Stimulated activated CD4-positive, alpha-beta T cell treated with anti-CD3 and anti-CD28 coated beads, Interleukin-1b, Interleukin-23, amount 100 ng/mL, for 24 hours (primary cell): ENCODE results near the gene ZNF541.
A peak's percentile ranks its signal among the peaks of the same experiment; 100 is the strongest.

Experiments
- DNase-seq, 4 experiments: peaks; one replicate each; pipeline ENCODE4 v3.0.0-alpha.2; 2020; ENCODE audit warnings: low read depth in 4 of 4, low spot score in 1 of 4

The ZNF541 gene, protein sequence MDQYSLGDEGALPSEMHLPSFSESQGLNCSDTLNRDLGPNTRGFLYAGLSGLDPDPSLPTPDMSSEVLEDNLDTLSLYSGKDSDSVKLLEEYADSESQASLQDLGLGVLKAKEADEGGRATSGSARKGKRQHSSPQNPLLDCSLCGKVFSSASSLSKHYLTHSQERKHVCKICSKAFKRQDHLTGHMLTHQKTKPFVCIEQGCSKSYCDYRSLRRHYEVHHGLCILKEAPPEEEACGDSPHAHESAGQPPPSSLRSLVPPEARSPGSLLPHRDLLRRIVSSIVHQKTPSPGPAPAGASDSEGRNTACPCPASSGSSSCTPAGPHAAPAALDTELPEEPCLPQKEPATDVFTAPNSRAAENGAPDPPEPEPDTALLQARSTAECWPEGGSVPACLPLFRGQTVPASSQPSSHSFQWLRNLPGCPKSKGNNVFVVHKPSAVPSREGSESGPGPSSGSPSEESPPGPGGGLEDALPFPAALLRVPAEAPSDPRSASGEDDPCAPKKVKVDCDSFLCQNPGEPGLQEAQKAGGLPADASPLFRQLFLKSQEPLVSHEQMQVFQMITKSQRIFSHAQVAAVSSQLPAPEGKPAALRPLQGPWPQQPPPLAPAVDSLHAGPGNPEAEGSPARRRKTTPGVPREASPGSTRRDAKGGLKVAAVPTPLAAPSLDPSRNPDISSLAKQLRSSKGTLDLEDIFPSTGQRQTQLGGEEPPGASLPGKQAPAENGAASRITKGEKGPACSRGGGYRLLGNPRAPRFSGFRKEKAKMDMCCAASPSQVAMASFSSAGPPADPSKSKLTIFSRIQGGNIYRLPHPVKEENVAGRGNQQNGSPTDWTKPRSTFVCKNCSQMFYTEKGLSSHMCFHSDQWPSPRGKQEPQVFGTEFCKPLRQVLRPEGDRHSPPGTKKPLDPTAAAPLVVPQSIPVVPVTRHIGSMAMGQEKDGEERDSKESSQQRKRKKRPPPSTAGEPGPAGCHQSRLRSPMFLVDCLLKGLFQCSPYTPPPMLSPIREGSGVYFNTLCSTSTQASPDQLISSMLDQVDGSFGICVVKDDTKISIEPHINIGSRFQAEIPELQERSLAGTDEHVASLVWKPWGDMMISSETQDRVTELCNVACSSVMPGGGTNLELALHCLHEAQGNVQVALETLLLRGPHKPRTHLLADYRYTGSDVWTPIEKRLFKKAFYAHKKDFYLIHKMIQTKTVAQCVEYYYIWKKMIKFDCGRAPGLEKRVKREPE (N-terminal part only)

DNA sequence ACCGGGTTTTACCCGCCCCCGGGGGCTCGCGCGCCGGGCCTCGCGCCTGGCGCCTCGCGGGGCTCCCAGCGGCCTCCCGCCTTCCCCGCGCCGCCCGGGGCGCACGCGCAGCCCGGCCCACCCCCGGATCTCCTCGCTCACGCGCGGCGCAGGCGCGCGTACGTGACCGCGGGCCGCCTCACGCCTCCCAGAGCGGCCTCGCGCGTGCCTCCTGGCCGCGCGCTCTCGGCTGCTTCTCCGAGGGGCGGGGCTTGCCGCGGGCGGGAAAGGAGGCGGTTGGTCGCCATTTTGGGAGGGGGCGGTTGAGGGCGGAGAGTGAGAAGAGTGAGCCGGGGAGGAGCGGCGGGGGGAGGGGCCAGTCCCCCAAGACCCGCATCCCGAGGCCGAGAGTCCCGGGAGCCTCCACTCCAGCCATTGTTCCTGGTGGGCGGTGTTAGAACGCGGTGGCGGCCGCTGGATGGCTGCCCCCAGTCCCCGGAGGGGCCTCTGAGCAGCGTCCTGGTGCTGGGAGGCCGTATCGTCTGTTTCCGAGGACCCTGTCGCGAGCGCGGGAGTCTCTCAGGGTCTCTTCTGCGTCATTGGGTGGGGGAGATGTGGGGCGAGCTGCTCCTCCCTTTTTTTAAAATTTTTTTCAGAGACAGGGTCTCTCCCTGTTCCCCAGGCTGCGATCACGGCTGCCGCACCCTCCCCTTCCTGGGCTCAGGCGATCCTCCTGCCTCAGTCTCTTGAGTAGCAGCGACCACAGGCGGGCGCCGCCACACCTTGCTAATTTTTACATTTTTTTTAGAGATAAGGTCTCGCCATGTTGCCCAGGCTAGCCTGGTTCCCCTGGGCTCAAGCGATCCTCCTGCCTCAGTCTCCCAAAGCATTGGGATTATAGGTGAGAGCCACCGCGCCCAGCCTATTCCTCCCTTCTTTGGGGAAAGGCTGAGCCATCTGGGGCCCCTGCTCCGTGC, at the start of gene ZNF541:
Gene ZNF541 (minus strand): TSS at position 78 of the 956 bp plus-strand sequence. CDS start 17,292 bp downstream, outside the sequence.
- peak; percentile 56 to 65 (median 60) for DNase-seq

DNA sequence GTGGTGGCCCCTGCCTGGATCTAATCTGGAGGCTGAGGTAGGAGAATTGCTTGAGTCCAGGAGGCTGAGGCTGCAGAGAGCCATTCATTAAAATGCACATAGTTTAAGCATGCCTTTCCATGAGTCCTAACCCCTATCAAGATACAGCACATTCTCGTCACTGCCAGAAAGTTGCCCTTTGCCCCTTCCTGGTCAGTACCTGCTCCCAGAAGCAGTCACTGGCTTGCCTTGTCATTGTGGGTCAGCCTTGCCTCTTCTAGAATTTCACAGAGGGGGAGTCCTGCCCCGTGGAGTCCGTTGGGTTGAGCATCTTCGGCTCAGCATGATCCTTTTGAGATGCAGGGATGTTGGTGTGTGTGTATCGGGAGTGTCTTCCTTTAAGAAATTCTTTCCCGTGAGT, 46.8 kb upstream of the ZNF541 start:
- DNase-seq: no peak

DNA sequence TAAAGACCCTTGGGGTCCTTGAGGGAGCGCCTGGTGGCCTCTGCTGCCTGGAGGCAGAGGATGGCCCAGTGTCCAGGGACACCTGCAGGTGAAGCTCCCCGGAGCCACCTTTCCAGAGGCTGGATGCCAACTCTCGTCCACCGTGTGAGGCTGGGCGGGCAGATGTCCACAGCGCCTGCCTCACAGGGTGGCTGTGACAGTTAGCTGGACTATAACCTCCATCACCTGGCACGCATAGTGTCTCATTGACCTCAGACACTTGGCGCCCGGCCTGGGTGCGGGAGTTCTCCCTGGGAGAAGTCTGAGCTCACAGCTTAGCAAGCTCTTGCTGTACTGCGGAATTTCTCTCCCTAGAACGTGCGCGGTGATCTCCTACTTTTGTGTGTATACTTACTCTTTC, 45.8 kb upstream of the ZNF541 start:
- no peak for DNase-seq

DNA sequence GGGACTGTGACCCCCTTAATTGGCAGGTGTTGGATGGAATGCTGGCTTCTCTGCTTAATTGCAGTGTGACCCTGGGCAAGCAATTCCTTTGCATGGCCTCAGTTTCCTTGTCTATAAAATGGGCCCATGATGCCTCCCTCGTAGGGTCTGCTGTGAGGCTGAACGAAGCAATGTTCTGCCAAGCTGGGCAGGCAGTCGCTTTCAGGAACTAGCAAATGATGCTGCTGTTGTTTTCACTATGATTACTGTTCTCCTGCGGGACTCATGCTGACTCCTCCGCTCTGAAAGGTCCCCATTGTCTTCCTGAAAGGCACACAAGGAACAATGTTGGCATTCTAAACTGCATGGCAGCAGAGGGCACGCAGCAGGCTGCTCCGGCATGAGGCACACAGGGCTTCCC, 42.8 kb upstream of the ZNF541 start:
- no peak for DNase-seq

DNA sequence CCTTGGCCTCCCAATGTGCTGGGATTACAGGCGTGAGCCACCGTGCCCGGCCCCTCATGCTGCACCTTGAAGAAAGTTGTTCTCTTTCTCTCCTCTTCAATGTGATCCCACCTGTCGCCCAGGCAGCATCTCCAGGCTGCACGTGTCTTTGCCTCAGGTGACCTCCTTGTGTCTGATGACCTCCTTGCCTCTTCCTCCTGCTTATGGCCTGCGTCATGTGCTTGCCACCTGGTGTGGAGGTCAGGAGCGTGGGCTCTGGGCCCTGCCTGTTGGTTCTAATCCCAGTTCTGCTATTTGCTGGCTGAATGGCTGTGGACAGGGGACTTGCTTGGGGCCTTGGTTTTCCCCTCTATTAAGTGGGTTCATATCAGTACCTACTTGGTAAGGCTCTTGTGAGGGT, 42.3 kb upstream of the ZNF541 start:
- DNase-seq: no peak

DNA sequence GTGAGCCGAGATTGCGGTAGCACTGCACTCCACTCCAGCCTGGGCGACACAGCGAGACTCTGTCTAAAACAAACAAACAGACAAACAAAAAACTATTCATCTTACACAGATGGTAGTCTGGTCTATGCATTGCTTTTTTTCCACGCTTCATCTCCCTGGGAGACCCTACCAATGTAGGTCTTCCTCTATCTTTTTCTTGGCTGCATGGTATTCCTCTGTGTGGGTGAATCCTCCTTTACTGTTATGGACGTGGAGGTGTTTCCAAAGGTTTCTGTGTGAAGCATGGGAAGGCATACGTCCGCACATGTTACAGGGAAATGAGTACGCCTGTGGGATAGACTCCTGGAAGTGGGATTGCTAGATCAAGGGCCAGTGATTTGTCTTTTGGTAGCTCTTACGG, 41.6 kb upstream of the ZNF541 start:
- no peak for DNase-seq

DNA sequence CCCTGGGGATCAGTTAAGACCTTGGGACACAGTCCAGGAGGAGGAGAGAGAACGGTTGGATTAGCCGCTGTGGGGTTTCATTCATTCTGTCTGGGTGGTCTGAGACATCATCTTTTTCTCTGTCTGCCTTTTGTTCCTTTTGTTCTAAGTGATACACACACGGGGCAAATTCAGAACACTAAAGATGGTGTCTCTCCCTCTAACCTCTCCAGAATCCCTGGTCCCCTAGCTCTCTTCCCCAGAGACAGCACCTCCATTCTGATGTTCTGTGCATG, 41.0 kb upstream of the ZNF541 start:
- no peak for DNase-seq

DNA sequence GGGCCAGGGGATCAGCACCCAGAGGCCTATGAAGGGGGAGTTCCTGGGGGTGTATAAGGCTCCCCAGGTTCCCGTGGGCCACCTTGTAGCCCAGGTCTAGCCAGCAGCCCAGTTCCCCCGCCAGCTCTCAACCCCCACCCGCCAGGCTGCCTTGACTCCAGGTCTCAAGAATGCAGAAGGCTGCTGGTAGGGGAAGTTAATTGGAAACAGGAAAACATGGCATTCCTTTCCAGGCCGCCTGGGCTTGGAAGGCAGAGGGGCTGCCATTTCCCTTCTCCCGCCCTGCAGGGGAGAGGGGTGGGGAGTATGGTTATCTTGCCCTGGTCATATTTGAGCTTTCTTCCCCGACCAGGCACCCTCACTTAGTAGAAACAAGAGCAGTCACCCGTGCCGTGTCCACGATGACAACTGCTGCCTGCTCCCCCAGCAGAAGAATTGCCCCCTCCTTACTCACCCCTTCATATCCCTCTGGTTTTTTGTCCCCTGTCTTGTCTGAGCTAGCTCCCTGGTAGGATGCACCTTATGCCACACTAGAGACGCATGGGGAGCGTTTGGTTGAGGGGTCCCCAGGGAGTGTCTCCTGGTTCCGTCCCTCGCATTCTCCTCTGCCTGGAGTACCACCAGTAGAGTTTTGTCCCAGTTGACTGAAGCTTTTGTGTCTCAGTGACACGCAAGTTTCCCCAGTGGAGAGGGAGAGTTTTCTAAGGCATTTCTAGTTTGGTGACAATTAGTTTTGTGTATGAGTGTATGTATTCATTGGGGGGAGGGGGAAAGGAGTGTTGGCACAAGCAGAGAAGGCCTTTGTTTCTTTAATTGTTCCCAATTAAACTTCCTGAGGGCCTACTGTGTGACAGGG, 40.4 kb upstream of the ZNF541 start:
- DNase-seq: no peak

DNA sequence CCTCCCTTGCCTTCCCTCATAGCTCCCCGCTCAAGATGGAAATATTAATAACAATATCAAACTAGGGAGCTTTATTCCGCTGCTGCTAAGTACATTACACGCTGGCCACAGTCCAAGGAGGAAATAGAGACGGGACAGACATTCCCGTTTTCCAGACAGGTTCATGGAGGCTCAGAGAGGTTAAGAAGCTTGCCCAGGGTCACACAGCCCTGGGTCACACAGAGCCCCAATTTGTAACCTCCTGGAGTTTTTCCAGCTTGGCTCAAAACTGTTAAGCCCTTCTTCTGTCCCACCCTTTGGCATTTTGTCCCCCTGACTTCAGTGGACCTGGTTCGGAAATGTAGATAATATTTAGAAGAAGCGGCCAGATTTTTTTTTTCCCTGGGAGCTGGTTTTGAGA, 38.0 kb upstream of the ZNF541 start:
- no peak for DNase-seq

DNA sequence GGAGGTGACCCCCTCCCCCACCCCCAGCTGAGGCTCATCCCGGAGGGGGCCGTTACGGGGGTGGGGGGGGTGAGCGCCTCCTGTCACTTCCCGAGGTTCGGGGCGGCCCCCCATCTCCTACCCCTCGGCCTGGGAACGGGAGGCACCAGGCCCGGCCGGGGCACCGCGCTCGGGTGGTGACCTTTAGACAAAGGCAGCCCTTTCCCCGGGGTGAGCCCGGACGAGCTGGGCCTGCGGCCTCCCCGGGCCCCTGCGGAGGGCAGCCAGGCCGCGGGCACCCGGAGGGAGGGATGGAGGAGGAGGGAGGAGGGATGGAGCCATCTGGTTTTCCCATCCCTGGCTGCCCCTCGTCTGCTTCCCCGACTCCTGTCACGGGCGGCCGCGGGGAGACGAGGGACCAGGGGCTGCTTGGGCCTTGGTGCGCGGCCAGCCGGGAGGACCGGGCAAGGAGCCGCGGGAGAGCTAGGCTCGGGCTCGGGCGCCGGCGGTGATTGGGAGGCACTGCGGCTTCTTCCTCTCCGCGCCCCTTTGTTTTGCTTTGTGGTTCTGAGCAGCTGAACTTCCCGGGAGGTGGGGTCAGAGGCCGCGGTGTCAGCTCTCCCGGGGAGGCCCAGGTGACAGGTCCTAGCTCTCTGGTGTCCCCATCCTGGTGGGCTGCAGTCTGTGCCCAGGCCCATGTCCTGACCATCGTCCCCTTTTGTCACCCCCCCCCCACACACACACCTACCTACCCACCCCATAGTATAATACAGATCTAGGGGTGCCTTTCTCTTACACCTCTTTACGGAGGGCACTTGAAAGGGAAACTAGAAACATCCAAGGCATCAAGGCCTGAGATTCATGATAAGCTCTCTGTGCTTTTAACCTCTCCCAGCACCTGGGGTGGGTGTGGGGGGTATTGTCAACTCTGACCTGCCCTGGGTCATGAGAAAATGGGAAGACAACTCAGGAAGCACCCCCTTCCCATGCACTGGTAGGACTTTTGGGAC, 37.3 kb upstream of the ZNF541 start:
- peak in 2 of 4 experiments; percentile 20 to 28 for DNase-seq

DNA sequence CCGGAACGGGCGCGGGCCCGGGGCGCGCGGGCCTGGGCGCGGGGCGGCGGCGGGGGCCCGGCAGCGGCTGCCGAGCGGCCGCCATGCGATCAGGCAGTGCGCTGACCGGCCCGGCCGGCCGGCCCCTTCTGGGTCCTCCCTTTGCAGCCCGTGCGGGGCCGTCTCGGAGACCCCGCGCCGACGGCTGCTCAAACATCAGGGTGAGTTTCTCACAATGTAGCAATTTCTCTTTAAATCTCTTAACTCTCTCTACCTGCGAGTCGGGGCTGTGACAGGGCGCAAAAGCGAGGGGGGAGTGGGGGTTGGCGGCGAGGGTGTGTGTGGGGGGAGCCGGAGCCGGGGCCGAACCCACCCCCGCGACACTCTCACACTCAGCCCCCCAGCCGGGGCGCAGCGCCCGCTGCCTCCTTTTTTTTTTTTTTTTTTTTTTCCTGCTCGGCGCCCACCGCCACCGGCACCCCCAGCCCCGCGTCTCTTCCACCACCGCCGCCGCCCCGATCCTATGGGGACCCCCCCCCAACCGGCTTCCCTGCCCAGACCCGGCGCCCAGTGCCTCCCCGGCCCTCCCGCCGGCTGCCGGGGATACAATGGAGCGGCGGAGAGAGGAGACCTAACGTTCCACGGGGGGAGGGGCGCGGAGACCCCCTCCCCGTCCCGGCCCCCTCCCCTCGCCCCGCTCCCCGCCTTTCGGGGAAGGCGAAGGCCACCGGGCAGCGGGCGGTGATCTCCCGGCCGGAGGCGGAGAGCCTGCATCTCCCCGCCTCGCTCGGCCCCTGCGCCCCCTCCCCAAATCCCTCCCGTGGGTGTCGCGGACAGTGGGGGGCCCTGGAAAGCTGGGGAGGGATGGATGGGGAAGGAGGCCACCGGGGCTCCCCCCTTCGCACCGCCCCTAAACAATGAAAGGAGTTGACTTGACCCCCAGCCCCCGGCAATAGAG, 36.3 kb upstream of the ZNF541 start, which contains the start of gene BICRA:
Gene BICRA (plus strand): TSS at position 166 of the 937 bp plus-strand sequence. CDS start 64,441 bp downstream, outside the sequence.
- DNase-seq: peak; percentile 41 to 68 (median 61)

DNA sequence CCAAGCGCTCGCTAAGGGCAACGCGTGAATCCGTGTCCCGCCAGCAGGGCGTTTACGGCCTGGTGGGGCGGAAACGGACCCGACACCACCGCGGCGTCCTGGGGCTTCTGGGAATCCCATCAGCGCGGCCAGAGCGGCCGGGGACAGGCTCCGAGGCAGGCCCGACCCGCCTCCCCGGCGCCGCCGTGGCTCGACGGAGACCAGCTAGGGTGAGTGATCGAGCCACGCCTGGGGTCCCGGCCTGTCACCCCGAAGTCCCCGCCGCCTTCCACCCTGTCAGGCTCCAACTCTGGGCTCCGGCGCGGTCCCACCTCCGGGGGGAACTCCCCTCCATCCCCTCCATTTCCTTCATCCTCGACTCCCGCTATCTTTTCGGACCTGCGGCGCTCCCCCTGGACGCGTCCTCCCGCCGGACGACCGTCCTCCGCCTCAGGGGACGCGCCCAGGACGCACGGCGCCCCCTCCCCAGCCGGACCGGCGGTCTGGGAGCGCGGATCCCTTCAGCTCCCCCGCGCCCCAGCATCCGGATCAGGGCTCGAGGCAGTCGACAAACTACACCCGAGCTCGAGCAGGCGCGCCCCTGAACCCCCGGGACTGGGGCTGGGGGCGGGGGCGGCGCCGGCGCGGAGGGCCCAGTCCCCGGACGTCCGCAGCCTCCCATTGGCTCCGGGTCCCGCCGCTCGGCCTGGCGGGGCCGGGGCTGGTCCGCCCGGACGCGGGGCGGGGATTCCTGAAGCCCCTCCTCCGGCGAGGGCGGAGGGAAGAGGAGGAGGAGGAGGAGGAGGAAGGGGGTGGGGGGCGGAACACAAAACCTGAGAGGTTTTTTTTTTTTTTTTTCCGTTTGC, 35.3 kb upstream of the ZNF541 start:
- peak; percentile 88 to 94 (median 92) for DNase-seq

DNA sequence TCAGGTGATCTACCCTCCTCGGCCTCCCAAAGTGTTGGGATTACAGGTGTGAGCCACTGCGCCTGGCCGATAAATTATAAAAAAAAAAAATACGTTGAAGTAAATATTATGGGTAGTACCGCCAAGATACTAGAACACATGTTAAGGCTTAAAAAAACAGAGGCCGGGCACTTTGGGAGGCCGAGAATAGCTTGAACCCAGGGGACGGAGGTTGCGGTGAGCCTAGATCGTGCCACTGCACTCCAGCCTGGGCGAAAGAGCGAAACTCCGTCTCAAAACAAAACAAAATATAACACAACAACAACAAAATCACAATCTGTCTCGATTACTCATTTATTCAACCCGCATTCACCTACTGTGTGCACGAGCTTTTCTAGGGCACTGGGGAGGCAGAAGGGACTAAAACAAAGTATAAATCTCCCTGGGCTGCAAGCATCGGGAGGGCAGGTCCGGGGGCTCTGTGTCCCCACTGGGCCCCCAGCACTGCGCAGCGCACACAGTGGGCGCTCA, 34.7 kb upstream of the ZNF541 start:
- DNase-seq: no peak

DNA sequence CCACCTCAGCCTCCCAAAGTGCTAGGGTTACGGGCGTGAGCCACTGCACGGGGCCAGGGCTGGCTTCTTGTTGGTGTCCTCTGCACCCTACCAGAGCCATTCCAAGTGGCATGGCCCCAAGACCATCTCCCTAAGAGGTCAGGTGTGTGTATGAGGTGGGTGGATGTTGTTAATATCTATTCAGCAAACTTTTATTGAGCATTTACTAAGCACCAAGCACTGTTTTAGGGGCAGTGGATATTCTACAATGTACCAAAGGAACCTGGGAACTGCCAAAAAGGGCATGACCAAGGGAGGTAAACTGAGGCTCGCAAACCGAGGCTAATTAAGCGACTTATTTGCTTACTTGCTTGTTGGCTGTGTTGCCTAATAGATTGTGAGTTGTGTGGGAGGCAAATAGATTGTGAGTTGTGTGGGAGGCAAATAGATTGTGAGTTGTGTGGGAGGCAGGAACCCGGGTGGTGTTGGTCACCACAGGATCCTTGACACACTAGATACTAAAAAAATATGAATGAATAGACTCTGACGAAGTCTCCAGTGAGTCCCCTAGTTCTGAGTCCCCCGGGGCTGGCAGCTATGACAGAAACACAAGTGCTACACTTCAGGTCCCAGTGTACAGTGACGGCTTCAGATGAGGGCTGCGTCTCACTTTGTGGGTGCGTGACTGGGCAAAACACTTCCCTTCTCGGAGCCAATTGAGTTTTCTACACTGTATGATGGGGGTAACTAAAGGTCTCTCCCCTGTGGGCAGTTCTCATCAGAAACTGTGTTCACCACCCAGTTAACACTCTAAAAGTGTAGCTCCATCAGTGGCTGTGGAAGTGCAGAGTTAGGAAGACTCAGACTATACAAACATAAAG, 31.0 kb upstream of the ZNF541 start:
- no peak for DNase-seq
